Endodermal cell (in vitro differentiated cells): ENCODE results near the gene ATOH8. TPM values are rescaled to one million over a fixed set of nuclear protein-coding genes. Genes with fewer than 3 reads are reported as not detected.

Experiments
- DNase-seq: peaks from one replicate; pipeline ENCODE4 v3.0.0-alpha.2; 2017
- H3K27ac ChIP-seq: 2 replicates; pipeline ENCODE4 v1.5.1; 2013; ENCODE audit warnings: mild to moderate bottlenecking, low read depth, low read length, moderate library complexity
- H3K27me3 ChIP-seq: 2 replicates; pipeline ENCODE4 v1.6.1; 2013; ENCODE audit warnings: mild to moderate bottlenecking, low read length, moderate library complexity; ENCODE audit not compliant: insufficient read depth, control insufficient read depth, poor library complexity, severe bottlenecking
- H3K36me3 ChIP-seq: 2 replicates; pipeline ENCODE4 v1.7.0; 2013; ENCODE audit warnings: mild to moderate bottlenecking, low read length, moderate library complexity; ENCODE audit not compliant: control insufficient read depth, insufficient read depth
- H3K4me1 ChIP-seq: one replicate; pipeline ENCODE4 v1.7.0; 2013; ENCODE audit warnings: low read length; ENCODE audit not compliant: control insufficient read depth, insufficient read depth
- H3K4me3 ChIP-seq: 2 replicates; pipeline ENCODE4 v1.5.1; 2013; ENCODE audit warnings: mild to moderate bottlenecking, low read length, moderate library complexity
- H3K9ac ChIP-seq: 2 replicates; pipeline ENCODE4 v1.6.1; 2013; ENCODE audit warnings: mild to moderate bottlenecking, low read length, moderate library complexity; ENCODE audit not compliant: poor library complexity, severe bottlenecking; ENCODE audit errors: extremely low read depth
- H3K9me3 ChIP-seq: 2 replicates; pipeline ENCODE4 v1.6.1; 2013; ENCODE audit warnings: mild to moderate bottlenecking, low read length, moderate library complexity; ENCODE audit not compliant: control insufficient read depth
- H3K27ac Mint-ChIP-seq: 2 replicates; pipeline ENCODE4 v1.8.0; 2020; ENCODE audit warnings: mixed read lengths
- H3K27me3 Mint-ChIP-seq: 2 replicates; pipeline ENCODE4 v1.8.0; 2021; ENCODE audit warnings: mild to moderate bottlenecking, mixed read lengths; ENCODE audit not compliant: insufficient read depth
- H3K36me3 Mint-ChIP-seq: 2 replicates; pipeline ENCODE4 v1.8.0; 2020; ENCODE audit warnings: low read depth, mixed read lengths
- H3K4me1 Mint-ChIP-seq: 2 replicates; pipeline ENCODE4 v1.8.0; 2020; ENCODE audit warnings: mixed read lengths
- H3K4me3 Mint-ChIP-seq: 2 replicates; pipeline ENCODE4 v1.8.0; 2020; ENCODE audit warnings: mild to moderate bottlenecking, moderate library complexity, mixed read lengths
- H3K9me3 Mint-ChIP-seq: 2 replicates; pipeline ENCODE4 v1.8.0; 2020; ENCODE audit warnings: mild to moderate bottlenecking, mixed read lengths
- CTCF ChIP-seq: fragments of 200-600 bp; sonication (generic); conservative IDR thresholded peaks from 2 replicates; pipeline ENCODE4 v1.5.0; 2021; ENCODE audit warnings: antibody characterized with exemption, mild to moderate bottlenecking
- WGBS, 2 experiments: methylation state at CpG; one replicate each; pipeline versions ENCODE4 v1.1.5 to v1.1.7; 2013; ENCODE audit warnings: missing lambda C conversion rate in 2 of 2, mixed read lengths in 1 of 2; ENCODE audit not compliant: insufficient coverage in 1 of 2, insufficient read length in 1 of 2; 5-methylcytosine and 5-hydroxymethylcytosine counted together
- total RNA-seq, 2 donors: library from RNA; stranded (reverse); fragmentation: NEBNext Ultra II Directional in 1 of 2; extraction: Animal tissue kit (Norgen Biotek cat#: 25700) in 1 of 2; gene quantifications; 2 replicates in 1 of 2; 3 replicates in 1 of 2; pipeline ENCODE4 v1.2.1, GENCODE V29; 2021

The ATOH8 gene
- total RNA-seq, 2 donors from 2014 or later, result 1.3 to 1.6 TPM

DNA sequence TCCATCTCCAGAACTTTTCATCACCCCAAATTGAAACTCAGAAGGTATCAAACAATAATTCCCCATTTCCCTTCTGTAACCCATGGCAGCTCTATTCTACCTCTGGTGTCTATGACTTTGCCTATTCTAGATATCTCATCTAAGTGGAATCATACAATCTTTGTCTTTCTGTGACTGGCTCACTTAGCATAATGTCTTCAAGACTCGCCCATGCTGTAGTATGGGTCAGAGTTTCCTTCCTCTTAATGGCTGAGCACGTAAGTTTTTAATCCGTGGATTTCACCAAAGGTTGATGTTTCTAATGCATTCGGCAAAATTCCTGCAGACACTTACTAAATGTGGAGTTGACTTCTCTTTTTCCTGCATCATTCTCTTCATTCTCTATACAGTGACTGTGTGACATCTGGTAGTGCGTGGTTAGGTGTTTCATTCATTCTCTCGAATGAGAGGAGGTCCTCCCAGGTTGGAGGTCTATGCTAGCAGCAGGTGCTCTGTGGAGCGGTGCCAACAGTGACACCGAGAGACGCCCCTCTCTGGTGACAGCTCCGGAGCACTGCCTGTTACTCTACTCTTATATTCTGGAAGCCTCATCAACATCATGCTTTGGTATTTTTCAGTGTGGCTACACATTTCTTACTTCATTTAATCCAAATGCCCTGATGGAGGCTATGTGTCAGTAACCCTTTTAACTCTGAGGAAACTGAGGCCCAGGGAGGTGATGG lies 50.1 kb downstream of the ATOH8 start:
- H3K27ac ChIP-seq, result no peak overlapping the region
- no peak overlapping the region for H3K9ac ChIP-seq
- H3K27ac Mint-ChIP-seq, result no peak overlapping the region
- H3K4me3 ChIP-seq, result no peak overlapping the region
- DNase-seq, result no peak
- H3K27me3 Mint-ChIP-seq, result peaks cover 16% of the 10 kb centered on the region
- TF ChIP-seq CTCF, result no peak
- H3K36me3 ChIP-seq, result no peaks in the 10 kb centered on the region
- no peaks in the 10 kb centered on the region for H3K4me1 Mint-ChIP-seq
- H3K9me3 Mint-ChIP-seq, result no peaks in the 10 kb centered on the region
- WGBS, 2 experiments, result 93 to 94% methylated on average over 10 of the region's 10 CpGs
- H3K4me3 Mint-ChIP-seq, result no peak overlapping the region
- H3K36me3 Mint-ChIP-seq, result no peaks in the 10 kb centered on the region
- H3K4me1 ChIP-seq, result no peaks in the 10 kb centered on the region
- H3K9me3 ChIP-seq, result no peaks in the 10 kb centered on the region
- H3K27me3 ChIP-seq, result no peaks in the 10 kb centered on the region

- H3K9me3 Mint-ChIP-seq, result no peaks in the 10 kb centered on the region
- H3K4me3 Mint-ChIP-seq, result no peak overlapping the region
- no peaks in the 10 kb centered on the region for H3K4me1 ChIP-seq
- no peak overlapping the region for H3K27ac ChIP-seq
- no peak overlapping the region for H3K27ac Mint-ChIP-seq
- H3K9ac ChIP-seq, result no peak overlapping the region
- no peak overlapping the region for H3K4me3 ChIP-seq
- H3K9me3 ChIP-seq, result no peaks in the 10 kb centered on the region
- peak; percentile 85 for TF ChIP-seq CTCF
- no peaks in the 10 kb centered on the region for H3K4me1 Mint-ChIP-seq
- H3K36me3 ChIP-seq, result no peaks in the 10 kb centered on the region
- H3K27me3 ChIP-seq, result no peaks in the 10 kb centered on the region
- no peak for DNase-seq
- H3K36me3 Mint-ChIP-seq, result no peaks in the 10 kb centered on the region
- peaks cover 13% of the 10 kb centered on the region for H3K27me3 Mint-ChIP-seq
- whole genome bisulfite sequencing, 2 experiments, result 0% methylated on average over 1 of the region's 1 CpG; no CpG with 5 or more reads in 1 of the 2 experiments
Measured at GRCh38 chr2:85804583-85804982, 50.8 kb downstream of the ATOH8 start.

DNA sequence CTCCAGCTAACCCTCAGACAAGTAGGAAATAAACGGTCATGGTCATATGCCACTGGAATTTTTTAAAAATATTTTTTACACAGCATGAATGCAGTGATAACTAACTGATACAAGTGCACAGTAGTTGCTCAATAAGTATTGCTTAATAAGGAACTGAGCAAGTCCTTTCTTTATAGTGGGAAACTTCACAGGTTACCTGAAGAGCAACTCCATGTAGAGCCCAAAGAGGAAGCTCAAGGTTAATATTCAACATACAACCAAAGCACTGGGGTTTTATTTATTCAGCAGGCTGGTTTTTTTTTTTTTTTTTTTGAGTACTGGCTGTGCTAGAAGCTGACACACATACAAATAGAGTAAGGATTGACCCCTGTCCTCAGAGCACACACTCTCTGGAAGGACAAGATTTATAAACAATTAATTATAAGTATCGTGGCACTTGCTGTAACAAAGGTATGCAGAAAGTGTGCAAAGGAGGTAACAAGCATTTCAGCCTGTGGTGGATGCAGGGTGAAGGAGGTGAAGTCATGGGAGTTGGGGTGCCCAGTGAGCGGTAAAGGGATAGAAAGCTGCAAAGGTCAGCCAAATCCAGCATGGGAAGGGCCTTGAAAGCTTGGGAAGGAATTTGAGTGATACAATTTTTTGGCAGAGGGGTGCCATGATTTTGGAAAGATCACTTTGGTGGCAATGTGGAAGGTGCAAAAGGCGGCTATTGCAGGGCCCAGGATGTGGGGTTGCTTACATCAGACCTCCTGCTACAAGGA lies 52.7 kb downstream of the ATOH8 start:
- no peak overlapping the region for H3K4me3 Mint-ChIP-seq
- no peak for DNase-seq

More for the DNA sequence above, 52.7 kb downstream of the ATOH8 start:
- no peak overlapping the region for H3K9ac ChIP-seq
- H3K4me1 ChIP-seq, result peaks cover 12% of the 10 kb centered on the region
- H3K36me3 ChIP-seq, result no peaks in the 10 kb centered on the region
- Mint-ChIP-seq H3K9me3 (no peaks in the 10 kb centered on the region), H3K4me1 (peaks cover 12% of the 10 kb centered on the region), H3K36me3 (no peaks in the 10 kb centered on the region), H3K27me3 (peaks cover 4% of the 10 kb centered on the region), H3K27ac (no peak overlapping the region)
- no peaks in the 10 kb centered on the region for H3K27me3 ChIP-seq
- no peak overlapping the region for H3K27ac ChIP-seq
- no peaks in the 10 kb centered on the region for H3K9me3 ChIP-seq
- no peak overlapping the region for H3K4me3 ChIP-seq
- no peak for TF ChIP-seq CTCF
- WGBS, 2 experiments, result 91 to 96% methylated on average over 4 of the region's 4 CpGs
